AG04449 (cell line): ENCODE data around the gene MAN1A1.

Experiments used
- CTCF ChIA-PET: fragments of 350-600 bp; formaldehyde crosslinking; extraction: SDS; loops from one replicate; lab custom pipeline; 2021; ENCODE audit warnings: antibody characterized with exemption; lab: Yijun Ruan, JAX
- POLR2A ChIA-PET: fragments of 400-600, 350-600 bp; formaldehyde crosslinking; extraction: SDS; loops from one replicate; lab custom pipeline; 2020; ENCODE audit warnings: antibody characterized with exemption, inconsistent platforms; lab: Yijun Ruan, JAX
- DNase-seq: peaks from one replicate; pipeline ENCODE4 v3.0.0-alpha.2; 2010; ENCODE audit warnings: low read depth, low spot score
- H3K4me3 ChIP-seq: 2 replicates; pipeline ENCODE4 v1.5.1; 2011; ENCODE audit warnings: low read depth, mild to moderate bottlenecking, control low read depth, low read length
- CTCF ChIP-seq: IDR thresholded peaks from one replicate; pipeline ENCODE4 v1.5.1; 2011; ENCODE audit warnings: mild to moderate bottlenecking, moderate library complexity, low read length, control low read depth, inconsistent platforms; ENCODE audit not compliant: insufficient read depth; ENCODE audit errors: missing control alignments

MAN1A1 gene

GRCh38 chr6:119280668-119281067, 68.9 kb downstream of the MAN1A1 start:
- POLR2A ChIA-PET: no interaction called here

GRCh38 chr6:119280080-119280479, 69.5 kb downstream of the MAN1A1 start:
- H3K4me3 ChIP-seq: no peak overlapping the region
- TF ChIP-seq CTCF: no peak
- DNase-seq: no peak
- ChIA-PET CTCF (no interaction called here), POLR2A (no interaction called here)

More at GRCh38 chr6:119280668-119281067, 68.9 kb downstream of the MAN1A1 start:
- TF ChIP-seq CTCF: no peak
- DNase-seq: no peak
- CTCF ChIA-PET: no interaction called here
- H3K4me3 ChIP-seq: no peak overlapping the region

- DNase-seq: no peak
- CTCF ChIA-PET: no interaction called here
- POLR2A ChIA-PET: no interaction called here
- no peak overlapping the region for H3K4me3 ChIP-seq
- TF ChIP-seq CTCF: no peak
Observed at GRCh38 chr6:119278625-119279024, 70.9 kb downstream of the MAN1A1 start.

- ChIA-PET CTCF (no interaction called here), POLR2A (no interaction called here)
- DNase-seq: no peak
- no peak for TF ChIP-seq CTCF
- H3K4me3 ChIP-seq: no peak overlapping the region
Observed at GRCh38 chr6:119277052-119277451, 72.5 kb downstream of the MAN1A1 start.

- DNase-seq: no peak
- POLR2A ChIA-PET: no interaction called here
- CTCF ChIA-PET: no interaction called here
- no peak overlapping the region for H3K4me3 ChIP-seq
- TF ChIP-seq CTCF: no peak
Observed at GRCh38 chr6:119276211-119276610, 73.3 kb downstream of the MAN1A1 start.

GRCh38 chr6:119274197-119274595, 75.4 kb downstream of the MAN1A1 start:
- H3K4me3 ChIP-seq: no peak overlapping the region
- CTCF ChIA-PET: no interaction called here
- POLR2A ChIA-PET: no interaction called here
- TF ChIP-seq CTCF: no peak
- DNase-seq: no peak
